GM19455 (cell line): Measurements from ENCODE around the gene PRDM15.

Experiments
- ATAC-seq: cut with Tn5 transposase; IDR thresholded peaks from one replicate; pipeline ENCODE4 v1.9.1; 2021; ENCODE audit not compliant: unreplicated experiment

Gene PRDM15

DNA sequence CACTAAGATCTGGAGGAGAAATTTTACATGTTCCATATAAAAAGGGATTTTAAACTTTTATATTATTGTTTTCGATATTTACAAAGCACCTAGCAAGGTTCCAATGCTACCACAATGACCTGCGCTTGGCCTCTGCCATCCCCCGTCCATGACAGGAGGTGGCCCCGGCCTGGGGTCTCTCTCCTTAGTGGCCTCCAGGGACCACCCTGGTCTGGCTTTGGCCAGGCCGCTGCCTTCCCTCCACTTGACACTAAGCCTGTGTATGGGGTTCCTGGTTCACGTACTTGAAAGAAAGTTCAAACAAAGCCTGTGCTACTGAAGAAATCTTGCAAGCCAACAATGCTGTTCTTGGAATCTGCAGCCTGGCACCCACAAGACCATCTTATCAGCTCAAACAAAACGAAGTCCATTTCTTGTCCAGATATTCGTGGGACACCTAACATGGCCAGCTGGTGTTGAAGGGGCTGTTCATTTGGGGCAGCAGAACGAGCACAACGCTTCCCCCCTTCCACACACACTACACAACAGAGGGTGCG is 12.8 kb downstream of the PRDM15 start:
- ATAC-seq: no peak

DNA sequence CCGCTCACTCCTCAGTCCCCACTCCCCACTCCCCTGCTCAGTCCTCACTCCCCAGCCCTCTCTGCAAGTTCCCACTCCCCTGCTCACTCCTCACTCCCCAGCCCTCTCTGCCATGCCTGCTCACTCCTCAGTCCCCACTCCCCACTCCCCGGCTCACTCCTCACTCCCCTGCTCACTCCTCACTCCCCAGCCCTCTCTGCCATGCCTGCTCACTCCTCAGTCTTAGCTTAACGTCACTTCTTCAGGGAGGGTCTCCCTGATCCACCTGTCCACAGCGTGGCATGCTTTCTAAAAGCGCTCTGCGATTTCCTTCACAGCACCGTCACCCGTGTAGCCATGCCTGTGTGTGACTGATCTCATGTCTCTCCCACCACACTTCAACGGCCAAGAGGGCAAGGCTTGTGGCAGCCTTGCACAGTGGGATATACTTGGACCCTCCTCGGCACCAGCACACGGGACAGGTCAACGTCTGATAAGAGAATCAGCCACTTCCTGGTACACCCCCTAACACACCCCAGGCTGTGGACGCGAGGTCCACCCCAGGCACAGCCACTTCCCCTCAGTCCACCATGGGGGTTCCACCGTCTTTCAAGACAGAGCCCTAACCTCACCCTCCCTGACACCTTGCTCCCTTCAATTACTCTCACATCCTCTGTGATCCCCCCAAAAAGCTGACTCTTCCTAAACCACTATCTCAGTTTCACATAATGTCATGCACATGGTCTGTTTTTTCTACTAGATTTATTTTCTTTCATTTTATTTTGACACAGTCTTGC is 14.0 kb downstream of the PRDM15 start:
- peak; percentile 43 for ATAC-seq

DNA sequence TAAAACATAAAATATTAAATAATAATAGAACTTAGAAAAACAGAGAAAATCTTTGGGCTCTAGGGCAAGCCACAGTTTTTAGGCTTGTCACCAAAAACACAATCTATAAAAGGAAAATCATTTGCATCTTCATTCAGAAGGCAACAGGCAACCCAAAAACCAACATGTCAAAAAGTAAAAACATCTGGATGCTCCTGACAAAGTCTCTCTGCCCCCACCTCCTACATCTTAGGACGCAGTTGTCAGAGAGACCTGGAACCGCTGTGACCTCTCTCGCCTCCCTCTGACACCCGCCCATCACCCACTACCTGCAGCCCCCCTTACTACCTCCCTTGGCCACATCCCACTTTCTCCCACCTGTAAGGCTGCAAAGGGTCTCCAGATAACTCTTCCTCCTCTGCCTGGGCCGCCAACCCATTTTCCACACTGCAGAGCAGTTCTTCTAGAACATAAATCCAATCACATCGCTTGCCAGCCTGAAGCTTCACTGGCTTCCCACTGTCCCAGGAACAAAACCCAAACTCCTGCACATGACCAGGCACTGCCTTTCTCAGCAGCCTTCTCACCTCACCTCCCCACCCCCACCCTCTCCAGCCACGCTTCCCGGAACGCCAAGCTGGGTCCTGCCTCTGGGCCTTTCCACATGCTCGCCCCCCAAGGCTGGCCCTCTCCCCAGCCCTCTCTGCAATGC is 14.7 kb downstream of the PRDM15 start:
- ATAC-seq: no peak

DNA sequence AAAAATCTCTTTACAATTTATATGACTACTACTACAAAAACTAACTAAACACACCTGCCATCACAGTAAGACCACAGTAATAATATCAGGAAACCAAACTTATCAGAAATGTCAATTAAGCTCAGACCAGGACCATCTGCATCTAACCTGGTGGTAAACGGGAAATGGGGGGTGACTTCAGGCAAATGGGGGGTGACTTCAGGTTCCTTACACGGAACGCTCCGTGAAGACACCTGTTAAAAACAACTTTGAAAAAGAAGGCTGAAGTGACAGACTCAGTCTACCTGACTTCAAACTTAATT is 15.8 kb downstream of the PRDM15 start:
- no peak for ATAC-seq

DNA sequence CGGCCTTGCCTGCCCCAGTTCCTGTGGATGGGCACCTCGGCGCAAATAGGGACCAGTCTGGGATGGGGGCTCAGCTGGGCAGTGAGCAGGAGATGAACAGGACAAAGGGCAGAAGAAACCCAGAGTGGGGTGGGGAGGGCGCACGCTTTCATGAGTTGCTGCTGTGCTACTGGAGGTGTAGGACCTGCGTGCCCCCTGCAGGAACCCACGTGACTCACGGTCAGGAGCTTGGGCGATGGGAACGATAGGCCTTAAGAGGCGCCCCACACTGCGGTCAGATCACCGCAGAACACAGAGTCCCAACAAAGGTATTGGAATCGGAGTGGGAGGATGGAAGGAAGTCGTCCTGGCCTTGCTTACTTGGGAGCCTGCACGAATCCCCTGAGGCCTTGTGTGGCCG is 17.2 kb downstream of the PRDM15 start:
- ATAC-seq: no peak

DNA sequence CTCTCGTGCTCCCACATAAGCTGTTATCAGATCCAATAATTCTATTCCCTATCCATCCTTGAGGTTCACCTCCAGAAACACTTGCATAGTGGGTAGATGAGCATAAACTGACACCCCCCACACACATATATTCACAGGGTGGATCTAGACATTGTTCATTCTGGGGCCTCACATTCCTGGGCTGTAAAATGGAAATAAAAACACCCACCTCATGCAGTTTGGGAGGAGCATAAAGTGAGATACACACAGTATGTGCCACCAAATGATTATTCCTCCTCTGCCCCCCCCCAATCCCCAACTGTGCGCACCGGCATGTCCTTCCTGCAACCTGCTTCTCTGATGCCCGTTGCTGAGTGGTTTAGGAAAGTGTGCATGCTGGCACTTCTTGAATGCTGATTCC is 17.9 kb downstream of the PRDM15 start:
- ATAC-seq: no peak

DNA sequence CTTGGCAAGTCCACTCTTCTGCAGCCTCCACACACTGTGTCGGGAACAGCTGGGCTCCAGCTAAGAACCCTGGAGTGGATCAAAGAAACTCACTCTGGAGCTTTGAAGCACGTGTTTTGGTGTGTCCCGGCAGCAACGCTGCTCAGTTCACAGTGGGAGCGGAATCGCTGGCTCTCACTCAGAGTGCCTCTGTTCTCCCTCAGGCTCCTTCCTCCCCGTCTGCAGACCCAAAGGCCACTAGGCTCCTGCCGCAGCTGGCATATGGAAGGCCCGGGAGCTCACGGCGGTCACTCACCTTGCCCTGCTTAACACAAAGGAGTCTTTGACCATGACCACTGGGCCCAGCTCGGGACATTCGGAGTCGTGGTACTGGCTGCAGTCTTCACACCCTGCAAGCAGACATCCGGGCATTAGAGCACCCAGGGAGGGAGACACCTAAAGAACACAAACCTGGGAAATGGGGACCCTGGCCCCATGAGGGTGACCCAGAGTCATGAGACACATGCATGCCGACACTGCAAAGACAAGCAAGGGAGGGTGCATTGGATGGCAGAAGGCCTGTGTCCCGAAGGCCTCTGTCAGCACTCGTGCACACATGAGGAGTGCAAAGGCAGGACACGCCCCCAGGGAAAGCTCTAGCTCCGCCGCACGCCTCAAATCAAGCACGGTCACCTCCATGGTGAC is 19.7 kb downstream of the PRDM15 start:
- ATAC-seq: no peak

DNA sequence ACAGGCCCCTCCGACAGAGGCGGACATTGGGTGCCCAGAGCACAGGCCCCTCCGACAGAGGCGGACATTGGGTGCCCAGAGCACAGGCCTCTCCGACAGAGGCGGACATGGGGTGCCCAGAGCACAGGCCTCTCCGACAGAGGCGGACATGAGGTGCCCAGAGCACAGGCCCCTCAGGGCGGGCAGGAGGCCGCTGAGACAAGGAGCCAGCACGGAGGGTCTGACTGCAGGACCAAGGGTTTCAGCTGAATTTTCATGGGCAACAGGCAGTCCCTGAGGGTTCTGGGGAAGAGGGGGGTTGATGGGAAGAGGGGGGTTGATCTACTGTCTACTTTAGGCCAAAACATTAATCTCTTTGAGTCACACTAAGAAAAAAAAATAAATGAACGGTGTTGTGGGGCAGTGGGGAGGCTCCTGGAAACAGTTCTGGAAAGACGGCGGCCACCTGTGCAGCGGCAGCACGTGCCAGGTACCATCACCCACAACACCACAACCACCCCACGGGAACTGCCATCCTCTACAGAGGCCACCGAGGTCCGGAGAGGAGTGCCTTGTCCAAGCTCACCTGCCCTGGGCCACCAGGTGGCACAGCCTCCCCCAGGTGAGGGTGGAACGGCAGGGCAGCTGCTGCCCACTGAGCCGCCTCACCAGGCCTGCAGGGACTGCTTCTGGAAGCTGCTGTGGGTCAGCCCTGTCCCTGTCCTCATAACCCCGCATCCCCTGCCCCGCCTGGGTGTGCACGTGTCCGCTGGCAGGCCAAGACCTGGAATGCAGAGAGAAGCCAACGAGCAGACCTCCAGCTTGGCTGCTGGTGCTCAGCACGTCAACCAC is 20.5 kb downstream of the PRDM15 start:
- ATAC-seq: no peak

DNA sequence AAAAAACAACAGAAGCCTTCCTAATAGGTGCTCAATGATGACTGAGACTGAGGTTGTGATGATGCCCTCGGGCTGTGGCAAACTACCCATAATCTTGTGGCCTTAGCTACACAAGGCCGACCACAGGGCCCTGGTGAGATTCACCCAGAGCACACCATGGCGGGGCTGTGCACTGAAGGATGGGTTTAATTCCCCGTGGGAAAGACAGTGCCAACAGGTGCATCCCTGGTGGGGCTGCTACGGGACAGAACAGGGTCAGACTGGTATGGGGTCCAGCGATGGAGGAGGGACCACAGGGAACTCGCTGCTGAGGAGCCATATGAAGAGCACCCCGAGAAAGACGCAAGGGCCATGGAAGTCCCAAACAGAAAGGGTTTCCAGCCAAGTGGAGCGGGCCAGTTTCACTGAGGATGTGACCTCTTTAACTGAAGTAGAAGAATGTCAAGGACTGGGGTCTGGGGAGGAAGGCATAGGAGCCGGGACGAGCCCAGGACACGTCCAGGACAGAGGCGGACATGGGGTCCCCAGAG is 21.3 kb downstream of the PRDM15 start:
- ATAC-seq: no peak

DNA sequence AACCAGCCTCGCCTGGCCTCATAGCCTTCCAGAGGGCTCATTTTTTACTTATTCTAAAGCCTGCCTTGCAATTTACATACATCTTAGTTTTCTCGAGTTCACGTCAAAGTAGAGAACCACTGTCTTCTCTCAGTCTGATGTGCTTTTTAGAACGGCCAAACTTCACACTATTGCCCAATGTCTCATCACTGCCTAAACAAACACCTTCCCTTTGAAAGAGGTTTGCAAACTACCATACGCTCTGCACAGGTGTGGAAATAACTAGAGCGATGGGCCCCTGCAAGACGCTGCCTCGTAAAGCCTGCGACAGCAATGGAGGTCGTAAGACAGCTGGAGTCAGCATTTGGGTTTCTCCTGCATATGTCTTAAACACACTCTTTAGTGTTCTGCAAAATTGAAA is 22.6 kb downstream of the PRDM15 start:
- ATAC-seq: no peak

DNA sequence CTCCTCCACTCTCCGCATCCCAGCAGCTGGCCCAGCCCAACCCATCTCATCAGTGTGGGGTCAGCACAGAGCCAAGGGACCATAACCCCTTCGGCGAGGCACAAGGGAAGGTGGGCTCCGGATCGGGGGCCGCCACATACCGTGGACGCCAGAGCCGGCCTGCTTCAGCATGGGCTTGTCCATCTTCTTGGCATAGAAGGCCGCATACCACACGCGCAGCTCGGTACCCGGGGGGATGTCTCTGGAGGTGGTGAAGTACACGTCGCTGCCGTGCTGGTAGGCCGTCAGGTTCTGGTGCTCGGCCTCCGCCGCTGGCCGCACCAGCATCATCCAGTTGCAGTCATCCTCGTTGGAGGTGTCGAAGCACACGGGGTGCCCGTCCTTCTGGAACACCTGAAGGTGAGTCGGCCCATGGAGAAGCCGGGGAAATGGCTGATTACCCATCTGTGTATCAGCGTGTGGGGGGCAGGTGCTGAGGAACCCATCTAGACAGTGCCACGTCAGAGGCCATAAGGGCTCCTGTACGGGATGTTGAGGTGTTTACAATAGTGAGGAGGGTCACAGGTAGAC is 24.6 kb downstream of the PRDM15 start:
- ATAC-seq: no peak

DNA sequence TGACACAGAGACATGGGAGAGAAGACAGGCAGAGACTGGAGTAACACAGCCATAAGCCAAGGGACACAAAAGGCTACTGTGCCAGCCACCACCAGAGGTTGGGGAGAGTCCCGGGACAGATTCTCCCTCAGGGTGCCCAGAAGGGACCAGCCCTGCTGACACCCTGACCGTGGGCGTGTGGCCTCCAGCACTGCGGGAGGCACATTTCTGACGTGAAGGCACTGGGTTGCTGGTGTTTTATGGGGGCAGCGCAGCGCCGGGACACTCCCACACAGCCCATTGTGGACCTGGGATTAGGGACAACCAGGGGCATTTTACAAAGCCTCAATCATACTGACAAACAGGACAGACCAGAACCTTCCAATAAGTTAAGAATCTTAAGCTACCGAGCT is 26.2 kb downstream of the PRDM15 start:
- no peak for ATAC-seq

DNA sequence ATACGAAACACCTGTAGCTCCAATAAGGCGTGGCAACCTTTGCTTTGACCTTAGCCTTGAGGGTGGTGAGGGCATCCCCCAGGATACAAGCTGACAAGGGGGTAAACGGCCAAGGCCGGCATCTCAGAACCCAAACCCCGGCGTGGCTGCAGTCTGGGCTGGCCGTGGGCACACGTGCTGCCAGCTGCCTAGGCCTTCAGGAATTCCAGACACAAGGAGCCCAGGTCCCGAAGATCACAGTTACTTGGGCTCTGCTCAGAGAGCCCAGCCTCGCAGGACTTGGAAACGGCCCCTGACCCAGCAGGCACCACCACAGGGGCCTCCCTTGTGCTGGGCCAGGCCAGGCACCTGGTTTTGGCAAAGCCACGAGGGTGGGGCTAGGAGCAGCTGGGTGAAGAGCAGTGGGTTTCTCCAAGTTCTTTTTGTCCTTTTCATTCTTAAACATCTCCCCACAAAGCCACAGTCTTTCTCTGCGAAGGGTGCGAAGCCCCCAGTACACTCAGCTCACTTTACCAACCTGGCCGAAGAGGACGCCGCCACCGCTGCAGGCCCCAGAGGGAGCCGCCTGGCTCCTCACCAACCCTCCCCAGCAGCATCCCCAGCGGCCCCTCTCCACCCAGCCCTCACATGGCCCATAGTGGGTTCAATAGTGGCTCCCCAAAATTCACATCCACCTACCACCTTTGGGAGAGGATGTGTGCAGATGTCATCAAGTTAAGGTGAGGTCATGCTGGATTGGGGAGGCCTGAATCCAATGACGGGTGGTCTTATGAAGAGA is 26.8 kb downstream of the PRDM15 start:
- ATAC-seq: no peak

DNA sequence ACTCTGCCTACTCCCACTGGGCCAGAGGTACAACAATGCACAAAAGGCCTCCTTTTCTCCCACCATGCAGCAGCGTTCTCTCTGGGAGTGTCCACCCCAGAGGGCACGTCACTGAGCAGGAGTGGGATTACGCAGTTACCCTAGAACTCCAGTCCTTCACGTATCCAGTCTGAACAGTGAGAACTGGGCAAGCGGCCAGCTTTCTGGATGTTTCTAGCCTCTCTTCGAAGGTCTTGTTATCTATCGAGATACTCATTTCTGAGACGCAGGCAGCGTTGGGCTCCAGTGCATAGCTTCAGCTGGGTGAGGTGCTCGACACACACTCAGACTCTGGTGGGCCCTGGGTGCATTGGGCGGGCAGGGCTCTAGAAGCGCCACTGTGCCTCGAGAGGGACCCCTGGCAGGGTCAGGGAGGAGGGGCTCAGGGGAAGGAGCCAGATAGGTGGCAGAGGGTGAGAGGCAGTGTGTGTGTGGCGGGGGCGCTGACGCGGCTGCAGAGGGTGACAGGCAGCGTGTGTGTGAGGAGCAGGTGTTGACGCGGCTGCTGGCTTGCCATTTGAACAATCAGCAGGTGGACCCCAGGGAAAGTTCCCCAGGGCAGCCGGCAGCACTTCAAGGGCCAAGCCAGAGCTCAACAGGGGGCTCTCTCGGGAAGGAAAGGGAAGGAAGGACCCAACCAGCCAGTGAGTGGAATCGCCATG is 27.9 kb downstream of the PRDM15 start:
- no peak for ATAC-seq

DNA sequence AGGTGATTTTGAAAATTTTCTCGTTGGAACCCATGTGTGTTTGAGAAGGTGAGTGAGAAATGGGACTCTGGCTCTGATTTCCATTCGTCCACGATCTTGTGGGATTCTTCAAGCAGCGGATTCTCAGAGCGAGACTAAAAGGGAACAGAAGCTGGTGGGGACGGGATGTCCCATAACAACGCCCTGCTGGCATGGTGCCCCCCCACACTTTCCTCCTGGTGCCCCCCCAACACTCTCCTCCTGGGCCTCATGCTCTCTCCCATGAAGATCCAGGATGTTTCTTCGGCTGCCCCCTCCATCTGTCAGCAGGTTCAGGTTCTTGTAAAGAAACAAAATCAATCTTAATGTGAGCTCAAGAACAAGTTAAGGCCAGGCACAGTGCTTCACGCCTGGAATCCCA is 29.1 kb downstream of the PRDM15 start:
- no peak for ATAC-seq

DNA sequence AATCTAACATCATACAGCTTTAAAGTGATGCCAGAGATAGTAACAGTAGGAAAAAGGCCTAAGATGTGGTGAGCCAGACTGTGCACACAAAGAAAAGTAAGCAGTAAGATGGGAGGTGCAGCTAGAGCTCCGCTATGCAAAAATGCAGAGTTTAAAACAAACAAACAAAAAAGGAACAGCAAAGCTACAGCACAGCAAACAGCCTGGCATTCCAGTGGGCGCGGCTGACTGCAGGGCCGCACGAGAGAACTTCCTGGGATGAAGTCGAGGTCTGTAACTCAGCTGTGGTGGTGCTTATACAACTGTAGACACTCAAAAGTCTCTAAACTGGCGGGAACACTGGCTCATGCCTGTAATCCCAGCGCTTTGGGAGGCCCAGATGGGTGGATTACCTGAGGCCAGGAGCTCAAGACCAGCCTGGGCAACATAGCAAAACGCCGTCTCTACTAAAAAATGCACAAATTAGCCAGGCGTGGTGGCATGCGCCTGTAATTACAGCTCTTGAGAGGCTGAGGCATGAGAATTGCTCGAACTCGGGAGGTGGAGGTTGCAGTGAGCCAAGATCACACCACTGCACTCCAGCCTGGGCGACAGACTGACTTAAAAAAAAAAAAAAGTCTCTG is 30.1 kb downstream of the PRDM15 start:
- no peak for ATAC-seq

DNA sequence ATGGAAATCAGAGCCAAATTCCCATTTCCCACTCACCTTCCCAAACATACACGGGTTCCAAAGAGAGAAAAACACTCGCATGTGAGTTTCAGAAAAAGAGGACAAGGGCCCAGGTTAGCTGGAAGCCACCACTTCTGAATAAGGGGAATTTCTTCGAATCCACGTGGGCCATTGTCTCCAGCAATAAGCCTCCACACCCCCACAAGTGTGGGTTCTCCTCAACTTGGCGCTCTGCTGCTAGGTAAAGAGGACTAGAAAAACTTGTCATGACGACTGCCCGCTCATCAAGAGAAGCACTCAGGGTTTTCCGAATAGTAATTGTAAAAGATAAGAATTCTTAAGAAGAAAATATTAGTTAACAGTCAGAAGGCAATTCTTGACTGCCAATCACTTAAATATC is 30.6 kb downstream of the PRDM15 start:
- no peak for ATAC-seq

DNA sequence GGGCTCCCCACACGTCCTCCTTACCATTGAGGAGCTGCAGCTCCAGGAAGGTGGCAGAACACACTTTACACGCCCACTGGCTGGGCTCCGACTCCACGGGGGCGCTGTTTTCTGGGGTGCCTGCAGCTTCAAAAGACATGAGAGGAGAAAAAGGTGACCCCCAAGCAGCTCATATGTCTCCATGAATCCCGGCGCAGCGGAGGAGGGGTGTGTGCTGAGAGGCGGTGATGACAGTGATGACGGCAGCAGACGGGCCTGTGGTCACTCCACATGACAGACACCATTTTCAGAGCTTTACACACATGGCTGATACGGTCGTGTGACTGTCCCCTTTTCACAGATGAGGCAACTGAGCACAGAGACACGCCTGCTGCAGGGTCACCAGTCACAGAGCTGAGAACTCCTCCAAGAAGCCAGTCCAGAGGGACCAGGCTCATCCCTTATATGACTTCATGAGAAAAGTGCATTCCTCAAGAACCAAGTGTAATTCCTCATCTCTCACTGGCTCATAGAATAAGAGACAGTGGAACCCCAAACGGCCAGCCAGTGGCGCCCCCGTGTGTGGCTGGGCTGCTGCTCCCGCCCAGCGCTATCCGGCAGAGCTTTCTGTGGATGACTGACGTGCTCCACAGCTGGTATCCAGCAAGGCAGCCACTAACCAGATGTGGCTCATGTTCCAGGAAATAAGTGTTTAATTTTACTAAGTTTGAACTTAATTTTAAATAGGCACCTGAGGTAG is 31.9 kb downstream of the PRDM15 start:
- no peak for ATAC-seq
